K562 (cell line): Measurements from ENCODE around the gene TMEM39B. TPM values are rescaled to one million over a fixed set of nuclear protein-coding genes. Genes with fewer than 3 reads are reported as not detected.
A peak's percentile ranks its signal among the peaks of the same experiment; 100 is the strongest.

ENCODE experiments used
- ATAC-seq: fragments of 200-7000 bp; cut with Tn5 transposase; 3 replicates; pipeline ENCODE4 v1.9.1; 2020; ENCODE audit warnings: moderate library complexity
- BruUV-seq: library from RNA; stranded (reverse); fragments of 400-500 nt; replicated peaks from 2 replicates; lab custom pipeline; 2021; lab: Mats Ljungman, UMichigan
- CTCF ChIA-PET: fragments of 300-600 bp; formaldehyde crosslinking; extraction: SDS; loops from one replicate; lab custom pipeline; 2021; ENCODE audit warnings: low intra/inter-chr PET ratio; lab: Yijun Ruan, JAX
- POLR2A ChIA-PET: fragments of 300-600, 350-650 bp; sonication (Branson Sonifier 250); formaldehyde crosslinking; extraction: SDS; loops from one replicate; lab custom pipeline; 2021; ENCODE audit warnings: antibody characterized with exemption, inconsistent platforms; lab: Yijun Ruan, JAX
- DNase-seq, 4 experiments: peaks; one replicate each; pipeline versions ENCODE4 v3.0.0 to v3.0.0-alpha.2; 2011 to 2018; ENCODE audit warnings: low spot score in 3 of 4, mixed read lengths in 3 of 4; ENCODE audit errors: extremely low read depth in 1 of 4
- FAIRE-seq: peaks from 2 replicates; lab custom pipeline; 2011; peaks lifted over from hg19 to GRCh38; lab: Jason Lieb, UNC
- H2AFZ ChIP-seq: 2 replicates; pipeline ENCODE4 v1.6.0; 2011; ENCODE audit warnings: low read depth, low read length, control low read depth, inconsistent platforms
- H3K27ac ChIP-seq: fragments of 200-600 bp; 3 replicates; pipeline ENCODE4 v1.8.0; 2011; ENCODE audit warnings: low read depth, mild to moderate bottlenecking, control low read depth, inconsistent platforms, low read length, moderate library complexity, mixed read lengths; ENCODE audit errors: extremely low read depth
- H3K27me3 ChIP-seq, 2 experiments: fragments of 300-600 bp in 1 of 2; 2 replicates in 1 of 2; 3 replicates in 1 of 2; pipeline versions ENCODE4 v1.6.0 to v1.8.0; 2011; ENCODE audit warnings: inconsistent platforms in 2 of 2, low read length in 2 of 2, mild to moderate bottlenecking in 1 of 2, mixed read lengths in 1 of 2, moderate library complexity in 1 of 2; ENCODE audit not compliant: control insufficient read depth in 2 of 2, insufficient read depth in 2 of 2
- H3K36me3 ChIP-seq: fragments of 300-600 bp; 3 replicates; pipeline ENCODE4 v1.8.0; 2011; ENCODE audit warnings: mild to moderate bottlenecking, low read length, inconsistent platforms; ENCODE audit not compliant: control insufficient read depth, insufficient read depth
- H3K4me1 ChIP-seq, 2 experiments: fragments of 200-600 bp in 1 of 2; replicated peaks in 1 of 2; 2 replicates in 1 of 2; 3 replicates in 1 of 2; pipeline versions ENCODE4 v1.5.1 to v1.8.0; 2011; ENCODE audit warnings: inconsistent platforms in 2 of 2, low read length in 2 of 2, mild to moderate bottlenecking in 1 of 2, mixed read lengths in 1 of 2, moderate library complexity in 1 of 2; ENCODE audit not compliant: control insufficient read depth in 2 of 2, insufficient read depth in 2 of 2
- H3K4me2 ChIP-seq: 2 replicates; pipeline ENCODE4 v1.6.1; 2011; ENCODE audit warnings: low read length, control low read depth, inconsistent platforms, mixed read lengths; ENCODE audit not compliant: insufficient read depth
- H3K4me3 ChIP-seq: fragments of 200-600 bp; sonication (generic), shearing (Covaris generic); 2 replicates; pipeline ENCODE4 v1.5.1; 2016; ENCODE audit warnings: control low read depth, inconsistent platforms
- H3K79me2 ChIP-seq: fragments of 200-600 bp; 3 replicates; pipeline ENCODE4 v1.8.0; 2011; ENCODE audit warnings: low read length, inconsistent platforms; ENCODE audit not compliant: control insufficient read depth, insufficient read depth
- H3K9ac ChIP-seq, 2 experiments: 2 replicates each; pipeline versions ENCODE4 v1.6.0 to v1.6.1; 2011; ENCODE audit warnings: low read depth in 2 of 2, low read length in 2 of 2, control low read depth in 1 of 2, inconsistent platforms in 1 of 2, mild to moderate bottlenecking in 1 of 2, mixed read lengths in 1 of 2; ENCODE audit not compliant: insufficient read depth in 1 of 2
- H3K9me1 ChIP-seq: one replicate; pipeline ENCODE4 v1.6.0; 2011; ENCODE audit warnings: inconsistent platforms, mild to moderate bottlenecking, low read length, moderate library complexity; ENCODE audit not compliant: control insufficient read depth, insufficient read depth
- H3K9me3 ChIP-seq: replicated peaks from 2 replicates; pipeline ENCODE4 v1.5.1; 2011; ENCODE audit warnings: low read depth, low read length, inconsistent platforms; ENCODE audit not compliant: control insufficient read depth, insufficient read depth
- H4K20me1 ChIP-seq: replicated peaks from 2 replicates; pipeline ENCODE4 v1.6.1; 2011; ENCODE audit warnings: low read length, inconsistent platforms, mixed read lengths; ENCODE audit not compliant: control insufficient read depth, insufficient read depth
- CHD2 ChIP-seq: IDR thresholded peaks from 2 replicates; pipeline ENCODE4 v1.6.1; 2011; ENCODE audit warnings: low read depth, low read length
- FOXK2 ChIP-seq, 2 experiments: fragments of 450-650 bp; IDR thresholded peaks in 1 of 2; conservative IDR thresholded peaks in 1 of 2; 2 replicates each; pipeline ENCODE4 v1.6.1; 2016; ENCODE audit warnings: low read depth in 2 of 2, mild to moderate bottlenecking in 1 of 2
- HMGN3 ChIP-seq: IDR thresholded peaks from 2 replicates; pipeline ENCODE4 v1.6.1; 2011; ENCODE audit warnings: borderline replicate concordance, low read depth, mild to moderate bottlenecking, mixed read lengths, low read length; ENCODE audit not compliant: insufficient read length; ENCODE audit errors: extremely low read depth
- LARP7 ChIP-seq: fragments of 450-650 bp; IDR thresholded peaks from 2 replicates; pipeline ENCODE4 v1.6.1; 2016
- MAFF ChIP-seq: IDR thresholded peaks from 2 replicates; pipeline ENCODE4 v1.6.1; 2012; ENCODE audit warnings: low read length, improper control_type of control experiment
- MAFG ChIP-seq: fragments of 450-650 bp; conservative IDR thresholded peaks from 2 replicates; pipeline ENCODE4 v1.6.1; 2016; ENCODE audit warnings: missing genetic modification characterization, missing compliant biosample characterization
- MAFK ChIP-seq: IDR thresholded peaks from 2 replicates; pipeline ENCODE4 v1.6.1; 2011; ENCODE audit warnings: low read length, improper control_type of control experiment
- MEF2A ChIP-seq: IDR thresholded peaks from 2 replicates; pipeline ENCODE4 v1.6.1; 2011; ENCODE audit warnings: low read depth, mild to moderate bottlenecking, low read length, moderate library complexity; ENCODE audit not compliant: control insufficient read depth
- RB1 ChIP-seq: fragments of 450-650 bp; IDR thresholded peaks from 2 replicates; pipeline ENCODE4 v1.6.1; 2017; ENCODE audit warnings: low read depth, mild to moderate bottlenecking
- SAFB2 ChIP-seq: fragments of 200-400 bp; formaldehyde crosslinking; IDR thresholded peaks from 2 replicates; pipeline ENCODE4 v1.6.1; 2018; ENCODE audit warnings: borderline replicate concordance, low read length, low read depth, moderate library complexity; ENCODE audit not compliant: severe bottlenecking
- SP2 ChIP-seq: IDR thresholded peaks from 2 replicates; pipeline ENCODE4 v1.6.1; 2011; ENCODE audit warnings: mild to moderate bottlenecking, low read depth, low read length, moderate library complexity; ENCODE audit not compliant: poor library complexity, severe bottlenecking; ENCODE audit errors: extremely low read depth
- SPI1 ChIP-seq: IDR thresholded peaks from 2 replicates; pipeline ENCODE4 v1.6.1; 2011; ENCODE audit warnings: low read depth, low read length, control low read depth, borderline replicate concordance
- ZEB2 ChIP-seq: fragments of 450-650 bp; IDR thresholded peaks from 2 replicates; pipeline ENCODE4 v1.6.1; 2016
- ZNF197 ChIP-seq: fragments of 200-800 bp; sonication (Bioruptor generic); IDR thresholded peaks from 2 replicates; pipeline ENCODE4 v1.6.1; 2016; ENCODE audit warnings: low read depth, missing genetic modification characterization, missing compliant biosample characterization
- ZNF707 ChIP-seq: fragments of 250-450 bp; sonication (Bioruptor Pico); conservative IDR thresholded peaks from 2 replicates; pipeline ENCODE4 v1.8.0; 2022; ENCODE audit warnings: inconsistent platforms, mild to moderate bottlenecking, moderate library complexity
- WGBS: fragments of 100-300 bp; shearing (Covaris generic); methylation state at CpG from one replicate; pipeline ENCODE4 v1.1.6; 2016; ENCODE audit warnings: low coverage, mixed read lengths; ENCODE audit not compliant: insufficient coverage; ENCODE audit errors: missing lambda C conversion rate; 5-methylcytosine and 5-hydroxymethylcytosine counted together
- in situ Hi-C: fragments of 300-500 bp; cut with MboI; formaldehyde crosslinking; loops from 4 replicates; pipeline ENCODE4 v1.15.0; 2018; ENCODE audit warnings: inconsistent platforms, mixed read lengths
- intact Hi-C: fragments of 100-400 bp; cut with micrococcal nuclease; formaldehyde crosslinking; loops from 2 replicates; pipeline ENCODE4 v1.14.2; 2022
- polyA plus RNA-seq, 8 experiments: library from polyadenylated mRNA; depleted of rRNA in 4 of 8; stranded (reverse) in 5 of 8; unstranded in 3 of 8; fragments of >200 nt; fragmentation: Nextera tagmentation in 2 of 8; fragmentation: Illumina TruSeq in 1 of 8; extraction: Ambion mirVana in 2 of 8; extraction: Trizol in 1 of 8; gene quantifications; 2 replicates each; pipeline versions ENCODE4 v1.2.1 to v1.2.3, GENCODE V29; 2011 to 2014; ENCODE audit warnings: inconsistent platforms in 1 of 8, missing spikeins in 1 of 8
- total RNA-seq, 7 experiments: library from RNA; depleted of rRNA in 6 of 7; stranded (reverse); fragments of >200 nt in 6 of 7; fragmentation: Illumina TruSeq in 2 of 7; extraction: Trizol in 2 of 7; gene quantifications; 2 replicates each; pipeline versions ENCODE4 v1.2.1 to v1.2.3, GENCODE V29; 2011 to 2021; ENCODE audit warnings: low replicate concordance in 1 of 7
- TF ChIP-seq, protein P1 (sequence below): sonication (generic); formaldehyde crosslinking; IDR thresholded peaks from 2 replicates; pipeline ENCODE4 v1.8.0; 2022; ENCODE audit warnings: mild to moderate bottlenecking, missing genetic modification reagents
- TF ChIP-seq, protein P2 (sequence below): fragments of 450-650 bp; IDR thresholded peaks from one replicate; pipeline ENCODE4 v1.6.1; 2018; ENCODE audit warnings: mild to moderate bottlenecking, moderate library complexity; ENCODE audit not compliant: partially characterized antibody
- TF ChIP-seq, protein P3 (sequence below): fragments of 450-650 bp; IDR thresholded peaks from 2 replicates; pipeline ENCODE4 v1.6.1; 2016; ENCODE audit warnings: mild to moderate bottlenecking

Gene TMEM39B
- total and polyA plus RNA-seq, 9 of the 15 experiments (the other 6 are each of a cell fraction or from before 2014, with no cell fraction given), result 0.92 to 28.5 (median 9.7) TPM

DNA sequence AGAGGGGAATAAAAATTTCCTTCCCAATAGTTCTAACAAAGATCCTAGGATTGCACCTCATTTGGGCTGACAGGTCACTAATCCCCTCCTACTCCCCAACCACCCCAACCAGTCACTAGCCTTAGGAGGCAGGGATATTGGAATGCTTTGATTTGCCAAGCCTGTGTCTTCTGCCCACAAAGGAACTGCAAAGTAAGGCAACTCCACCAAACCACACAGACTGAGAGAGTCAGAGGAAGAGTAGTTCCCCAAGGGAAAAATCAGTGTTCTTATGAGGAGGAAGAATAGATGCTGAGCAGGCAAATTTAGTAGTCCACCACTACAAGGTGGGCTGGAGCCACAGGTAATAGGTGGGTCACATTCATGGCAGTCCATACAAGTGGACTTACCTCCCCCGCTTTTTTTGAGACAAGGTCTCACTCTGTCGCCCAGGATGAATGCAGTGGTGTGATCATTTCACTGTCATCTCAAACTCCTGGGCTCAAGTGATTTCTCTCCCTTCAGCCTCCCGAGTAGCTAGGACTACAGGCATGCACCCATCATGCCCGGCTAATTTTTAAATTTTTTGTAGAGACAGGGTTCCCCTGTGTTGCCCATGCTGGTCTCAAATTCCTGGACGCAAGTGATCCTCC, 3.7 kb upstream of the TMEM39B start:
- in situ Hi-C loops, result loop anchor here (10.0 kb wide), 1 partner anchor 244 kb away; no protein-coding TSS in a partner anchor
- H3K4me1 ChIP-seq, result peaks cover 21 to 31% of the 10 kb centered on the region in 2 experiments
- TF ChIP-seq ZNF197 (CRISPR knock-in tag) (no peak), ZEB2 (no peak), MAFK (peak; percentile 72), SP2 (no peak), SPI1 (no peak), HMGN3 (no peak), LARP7 (no peak), SAFB2 (no peak), MEF2A (no peak), ZNF707 (CRISPR knock-in tag) (no peak), FOXK2 (conservative IDR thresholded peaks at IDR 0.05 in 1 of 2, IDR thresholded peaks at IDR 0.05 in 1 of 2; ENCODE audit: low read depth in 2 of 2) (no peak), MAFF (peak; percentile 66), CHD2 (no peak), RB1 (no peak), MAFG (tag) (peak; percentile 81)
- TF ChIP-seq, protein P1, sequence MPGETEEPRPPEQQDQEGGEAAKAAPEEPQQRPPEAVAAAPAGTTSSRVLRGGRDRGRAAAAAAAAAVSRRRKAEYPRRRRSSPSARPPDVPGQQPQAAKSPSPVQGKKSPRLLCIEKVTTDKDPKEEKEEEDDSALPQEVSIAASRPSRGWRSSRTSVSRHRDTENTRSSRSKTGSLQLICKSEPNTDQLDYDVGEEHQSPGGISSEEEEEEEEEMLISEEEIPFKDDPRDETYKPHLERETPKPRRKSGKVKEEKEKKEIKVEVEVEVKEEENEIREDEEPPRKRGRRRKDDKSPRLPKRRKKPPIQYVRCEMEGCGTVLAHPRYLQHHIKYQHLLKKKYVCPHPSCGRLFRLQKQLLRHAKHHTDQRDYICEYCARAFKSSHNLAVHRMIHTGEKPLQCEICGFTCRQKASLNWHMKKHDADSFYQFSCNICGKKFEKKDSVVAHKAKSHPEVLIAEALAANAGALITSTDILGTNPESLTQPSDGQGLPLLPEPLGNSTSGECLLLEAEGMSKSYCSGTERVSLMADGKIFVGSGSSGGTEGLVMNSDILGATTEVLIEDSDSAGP (CRISPR knock-in tag), result no peak
- TF ChIP-seq, protein P2, sequence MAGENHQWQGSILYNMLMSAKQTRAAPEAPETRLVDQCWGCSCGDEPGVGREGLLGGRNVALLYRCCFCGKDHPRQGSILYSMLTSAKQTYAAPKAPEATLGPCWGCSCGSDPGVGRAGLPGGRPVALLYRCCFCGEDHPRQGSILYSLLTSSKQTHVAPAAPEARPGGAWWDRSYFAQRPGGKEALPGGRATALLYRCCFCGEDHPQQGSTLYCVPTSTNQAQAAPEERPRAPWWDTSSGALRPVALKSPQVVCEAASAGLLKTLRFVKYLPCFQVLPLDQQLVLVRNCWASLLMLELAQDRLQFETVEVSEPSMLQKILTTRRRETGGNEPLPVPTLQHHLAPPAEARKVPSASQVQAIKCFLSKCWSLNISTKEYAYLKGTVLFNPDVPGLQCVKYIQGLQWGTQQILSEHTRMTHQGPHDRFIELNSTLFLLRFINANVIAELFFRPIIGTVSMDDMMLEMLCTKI, result no peak
- TF ChIP-seq, protein P3, sequence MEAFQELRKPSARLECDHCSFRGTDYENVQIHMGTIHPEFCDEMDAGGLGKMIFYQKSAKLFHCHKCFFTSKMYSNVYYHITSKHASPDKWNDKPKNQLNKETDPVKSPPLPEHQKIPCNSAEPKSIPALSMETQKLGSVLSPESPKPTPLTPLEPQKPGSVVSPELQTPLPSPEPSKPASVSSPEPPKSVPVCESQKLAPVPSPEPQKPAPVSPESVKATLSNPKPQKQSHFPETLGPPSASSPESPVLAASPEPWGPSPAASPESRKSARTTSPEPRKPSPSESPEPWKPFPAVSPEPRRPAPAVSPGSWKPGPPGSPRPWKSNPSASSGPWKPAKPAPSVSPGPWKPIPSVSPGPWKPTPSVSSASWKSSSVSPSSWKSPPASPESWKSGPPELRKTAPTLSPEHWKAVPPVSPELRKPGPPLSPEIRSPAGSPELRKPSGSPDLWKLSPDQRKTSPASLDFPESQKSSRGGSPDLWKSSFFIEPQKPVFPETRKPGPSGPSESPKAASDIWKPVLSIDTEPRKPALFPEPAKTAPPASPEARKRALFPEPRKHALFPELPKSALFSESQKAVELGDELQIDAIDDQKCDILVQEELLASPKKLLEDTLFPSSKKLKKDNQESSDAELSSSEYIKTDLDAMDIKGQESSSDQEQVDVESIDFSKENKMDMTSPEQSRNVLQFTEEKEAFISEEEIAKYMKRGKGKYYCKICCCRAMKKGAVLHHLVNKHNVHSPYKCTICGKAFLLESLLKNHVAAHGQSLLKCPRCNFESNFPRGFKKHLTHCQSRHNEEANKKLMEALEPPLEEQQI, result no peak

More for the DNA sequence above, 3.7 kb upstream of the TMEM39B start:
- H3K9ac ChIP-seq, result no peak overlapping the region
- no peaks in the 10 kb centered on the region for H3K9me3 ChIP-seq
- H3K4me3 ChIP-seq, result no peak overlapping the region
- WGBS, result 27% methylated on average over 5 of the region's 5 CpGs
- peaks cover 10% of the 10 kb centered on the region for H3K79me2 ChIP-seq
- H3K4me2 ChIP-seq, result no peak overlapping the region
- H4K20me1 ChIP-seq, result peaks cover 4% of the 10 kb centered on the region; the same call in 1 of the 2 replicates
- intact Hi-C loops, result loop anchor here (10.0 kb wide), 3 partner anchors 254 to 346 kb away; partner anchors contain the start of gene SPOCD1
- no peak for FAIRE-seq
- BruUV-seq, result no TSS peak
- no peak for ATAC-seq
- H3K9me1 ChIP-seq, result peaks cover 1% of the 10 kb centered on the region
- ChIA-PET CTCF (no interaction called here), POLR2A (interaction anchor here (1.0 to 1.7 kb wide), 2 partner anchors 14 to 29 kb away, joined by 3 to 4 read pairs; no protein-coding TSS in a partner anchor)
- no peak for DNase-seq
- H3K27ac ChIP-seq, result no peak overlapping the region
- no peaks in the 10 kb centered on the region for H3K36me3 ChIP-seq
- no peaks in the 10 kb centered on the region for H3K27me3 ChIP-seq
- no peak overlapping the region for H2AFZ ChIP-seq
